ENCODE results near the gene MCRIP1. TPM values are rescaled to one million over a fixed set of nuclear protein-coding genes. Genes with fewer than 3 reads are reported as not detected.
A peak's percentile ranks its signal among the peaks of the same experiment; 100 is the strongest.

The MCRIP1 gene
- polyA plus RNA-seq, 1 of the 3 experiments (the other 2 are of a cell fraction) = 156 TPM

GRCh38 chr17:81804559-81805399, 28.3 kb downstream of the MCRIP1 start:
- Histone ChIP-seq H3K4me1 (ENCODE audit: control insufficient read depth in 1 of 2, insufficient read depth in 2 of 2, low read depth in 1 of 2, low read length in 1 of 2) (peaks cover 0 to 14% of the 10 kb centered on the region in 2 experiments; a peak in 1 of 4 replicates), H3K36me3 (replicated peaks in 1 of 2; ENCODE audit: control insufficient read depth in 1 of 2, insufficient read depth in 2 of 2, low read length in 1 of 2) (no peaks in the 10 kb centered on the region), H4K20me1 (ENCODE audit: insufficient read depth) (no peaks in the 10 kb centered on the region), H3K27ac (ENCODE audit: low read depth in 2 of 2, low read length in 1 of 2) (no peak overlapping the region), H3K4me2 (no peak overlapping the region), H3K79me2 (ENCODE audit: insufficient read depth) (no peaks in the 10 kb centered on the region), H2AFZ (ENCODE audit: low read depth) (no peak overlapping the region), H3K9me2 (no peaks in the 10 kb centered on the region), H3K27me3 (ENCODE audit: insufficient read depth) (peaks cover 98% of the 10 kb centered on the region), H3K9ac (no peak overlapping the region), H3F3A (replicated peaks; ENCODE audit: insufficient read depth) (no peaks in the 10 kb centered on the region), H3K9me3 (0 out of 2 replicates have a peak, but pooled peaks cover 3% of the 10 kb centered on the region), H3K4me3 (ENCODE audit: low read depth in 2 of 2, low read length in 1 of 2) (no peak overlapping the region)
- 3% methylated on average over 20 of the region's 65 CpGs for WGBS (ENCODE audit: low lambda C conversion rate)
- ChIA-PET POLR2A (interaction anchor here (0.6 kb wide), 3 partner anchors 25 to 65 kb away, joined by 3 read pairs; no protein-coding TSS in a partner anchor), CTCF (interaction anchor here (0.6 to 7.3 kb wide), 6 partner anchors 10 to 401 kb away, joined by 3 to 60 read pairs (median 4); no protein-coding TSS in a partner anchor)
- no peak for TF ChIP-seq FOSL2 (IDR thresholded peaks at IDR 0.05; ENCODE audit: borderline replicate concordance, low read depth)
- TF ChIP-seq FOXJ3 (CRISPR knock-in tag; IDR thresholded peaks at IDR 0.05) = no peak
- TF ChIP-seq NRF1 (IDR thresholded peaks at IDR 0.05; ENCODE audit: low read depth, low read length) = no peak
- no peak for TF ChIP-seq ELF1 (IDR thresholded peaks at IDR 0.05)
- peak; percentile 78; the same call in 1 of the 2 replicates for TF ChIP-seq EZH2phosphoT487 (IDR thresholded peaks at IDR 0.05; ENCODE audit: borderline replicate concordance, low read depth)
- TF ChIP-seq USF1 (IDR thresholded peaks at IDR 0.05; ENCODE audit: borderline replicate concordance, low read depth) = peak; percentile 61; the same call in 1 of the 2 replicates
- TF ChIP-seq RCOR1 (IDR thresholded peaks at IDR 0.05; ENCODE audit: low read length) = no peak
- TF ChIP-seq USF2 (IDR thresholded peaks at IDR 0.05; ENCODE audit: borderline replicate concordance, low read depth, low read length) = no peak
- no peak for TF ChIP-seq NFIC (IDR thresholded peaks at IDR 0.05; ENCODE audit: borderline replicate concordance)
- no peak for TF ChIP-seq REST (IDR thresholded peaks at IDR 0.05; ENCODE audit: low read depth, low read length)
- TF ChIP-seq TEAD4 (IDR thresholded peaks at IDR 0.05; ENCODE audit: borderline replicate concordance, insufficient read depth) = no peak
- no peak for TF ChIP-seq GABPA (IDR thresholded peaks at IDR 0.05; ENCODE audit: low read depth)
- TF ChIP-seq GATA2 (CRISPR knock-in tag; IDR thresholded peaks at IDR 0.05) = no peak
- TF ChIP-seq RFX5 (IDR thresholded peaks at IDR 0.05; ENCODE audit: low read length) = no peak
- DNase-seq = no peak
